Measurements from ENCODE around the gene SMARCC1. TPM values are rescaled to one million over a fixed set of nuclear protein-coding genes. Genes with fewer than 3 reads are reported as not detected.

SMARCC1 gene
- polyA plus RNA-seq, 2 of the 4 experiments (the other 2 are of a cell fraction): 27.1 to 27.5 TPM

DNA sequence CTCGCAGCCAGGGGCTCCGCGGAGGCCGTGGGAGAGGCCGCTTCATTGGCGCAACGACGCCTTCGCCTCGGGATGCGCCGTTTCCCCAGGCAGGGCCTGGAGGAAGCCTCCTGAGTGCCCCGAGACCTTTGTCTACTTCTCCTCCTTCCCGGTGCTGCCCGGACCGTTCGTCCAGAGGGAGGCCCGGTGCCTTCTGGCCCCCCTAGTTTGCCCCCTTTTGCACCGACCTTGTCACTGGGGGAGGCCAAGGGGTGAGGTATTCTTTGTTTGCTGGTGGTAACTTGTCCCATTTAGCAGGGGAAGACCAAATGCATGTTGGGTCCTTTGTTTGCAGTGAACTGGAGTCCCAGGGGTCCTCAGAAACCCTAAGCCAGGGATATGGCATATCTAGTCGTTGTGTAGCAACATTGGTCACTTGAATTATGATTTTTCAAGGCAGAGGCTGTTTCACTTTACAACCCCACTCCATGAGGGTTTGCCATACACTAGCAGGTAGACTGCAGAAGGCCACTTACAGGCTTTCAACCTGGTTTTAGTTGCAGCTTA lies 21.9 kb upstream of the SMARCC1 start:
- no peak for FAIRE-seq
- WGBS (ENCODE audit: missing lambda C conversion rate): under 1% methylated on average over 8 of the region's 20 CpGs
- peak overlapping the region; percentile 91 to 97 for H3K27ac ChIP-seq
- no peaks in the 10 kb centered on the region for H3K9me3 ChIP-seq
- peak overlapping the region; percentile 92 for H3K4me2 ChIP-seq
- peaks cover 12% of the 10 kb centered on the region; the same call in 2 of the 3 replicates for H3K4me1 ChIP-seq
- peak overlapping the region; percentile 57 for H3K4me3 ChIP-seq
- ChIA-PET POLR2A (no interaction called here), CTCF (interaction anchor here (1.2 kb wide), 1 partner anchor 382 kb away, joined by 3 read pairs; no protein-coding TSS in a partner anchor)
- TF ChIP-seq PHF8 (IDR thresholded peaks at IDR 0.05; ENCODE audit: borderline replicate concordance, low read depth) (peak; percentile 60), KDM5A (IDR thresholded peaks at IDR 0.05) (no peak)
- no peak for ATAC-seq
- no peak for DNase-seq (ENCODE audit: low read depth in 1 of 2, low spot score in 1 of 2)

DNA sequence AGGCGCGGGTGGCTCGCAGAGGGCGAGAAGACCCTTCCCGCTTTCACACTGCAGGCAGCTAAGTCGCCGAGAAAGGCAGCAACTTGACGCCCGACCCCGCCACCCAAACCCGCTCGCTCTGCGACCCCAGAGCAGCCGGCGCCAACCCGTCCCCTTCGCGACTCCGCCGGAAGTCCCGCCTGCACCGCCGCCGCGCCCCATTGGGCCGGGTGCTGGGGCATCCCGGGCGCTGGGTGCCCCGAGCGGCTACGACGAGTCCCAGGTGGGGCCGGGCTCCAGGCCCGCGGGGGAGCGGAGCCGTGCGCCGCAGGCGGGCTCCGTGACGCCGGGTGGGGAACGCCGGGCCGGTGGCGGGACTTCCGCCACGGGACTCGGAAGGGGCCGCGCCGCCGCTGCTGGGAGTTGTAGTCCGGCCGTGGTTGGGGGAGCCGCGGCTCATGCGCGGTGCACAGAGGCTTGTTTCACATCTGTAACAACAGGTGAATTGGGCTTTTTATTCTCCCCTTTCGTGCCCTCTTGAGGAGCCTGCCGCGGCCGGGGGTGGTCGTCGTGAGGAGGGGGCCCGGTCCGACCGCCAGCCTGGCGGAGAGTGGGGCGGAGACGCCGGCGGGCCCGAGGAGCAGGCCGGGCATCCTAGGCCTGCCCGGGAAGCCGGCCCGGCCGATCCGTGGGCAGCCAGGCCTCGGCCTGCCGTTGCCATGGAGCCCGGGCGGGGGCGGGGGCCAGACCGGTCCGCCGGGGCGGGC lies 21.2 kb upstream of the SMARCC1 start, which contains the start of gene DHX30:
Gene DHX30 (plus strand): TSS at position 405 of the 746 bp plus-strand sequence. CDS start 7,546 bp downstream, outside the sequence.
- H3K4me2 ChIP-seq: peak within 1 kb of the TSS; percentile 92
- H3K4me3 ChIP-seq: peak within 1 kb of the TSS; percentile 57
- FAIRE-seq (no peak), ATAC-seq (peak; percentile 93 to 95), DNase-seq (ENCODE audit: low read depth in 1 of 2, low spot score in 1 of 2) (peak; percentile 55 to 85)
- no peaks in the 10 kb centered on the region for H3K9me3 ChIP-seq
- H3K4me1 ChIP-seq: peaks cover 12% of the 10 kb centered on the region; the same call in 2 of the 3 replicates
- TF ChIP-seq MYC (IDR thresholded peaks at IDR 0.05; ENCODE audit: borderline replicate concordance, low read length) (0 out of 2 replicates have a peak, but pooled peaks have one; percentile 13), JUN (IDR thresholded peaks at IDR 0.05) (peak; percentile 36 to 55; a peak in 2 of 5 replicates), PHF8 (IDR thresholded peaks at IDR 0.05; ENCODE audit: borderline replicate concordance, low read depth) (peak; percentile 88), ZNF302 (CRISPR knock-in tag; IDR thresholded peaks at IDR 0.05) (no peak), NR3C1 (IDR thresholded peaks at IDR 0.05) (no peak), SREBF2 (IDR thresholded peaks at IDR 0.05) (no peak), POLR2AphosphoS2 (conservative IDR thresholded peaks at IDR 0.05; ENCODE audit: low read length) (no peak), FOSB (CRISPR knock-in tag; IDR thresholded peaks at IDR 0.05) (no peak), FOXS1 (CRISPR knock-in tag; IDR thresholded peaks at IDR 0.05) (no peak), POLR2A (IDR thresholded peaks at IDR 0.05; ENCODE audit: low read length) (peak; percentile 43), EHF (CRISPR knock-in tag; IDR thresholded peaks at IDR 0.05) (no peak), HDAC2 (IDR thresholded peaks at IDR 0.05) (no peak), TP53 (CRISPR knock-in tag; IDR thresholded peaks at IDR 0.05) (no peak), HOXB5 (CRISPR knock-in tag; IDR thresholded peaks at IDR 0.05) (no peak)
- TF ChIP-seq, protein P1, sequence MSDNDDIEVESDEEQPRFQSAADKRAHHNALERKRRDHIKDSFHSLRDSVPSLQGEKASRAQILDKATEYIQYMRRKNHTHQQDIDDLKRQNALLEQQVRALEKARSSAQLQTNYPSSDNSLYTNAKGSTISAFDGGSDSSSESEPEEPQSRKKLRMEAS (IDR thresholded peaks at IDR 0.05): no peak; the same call in 1 of the 2 replicates
- TF ChIP-seq, protein P2, sequence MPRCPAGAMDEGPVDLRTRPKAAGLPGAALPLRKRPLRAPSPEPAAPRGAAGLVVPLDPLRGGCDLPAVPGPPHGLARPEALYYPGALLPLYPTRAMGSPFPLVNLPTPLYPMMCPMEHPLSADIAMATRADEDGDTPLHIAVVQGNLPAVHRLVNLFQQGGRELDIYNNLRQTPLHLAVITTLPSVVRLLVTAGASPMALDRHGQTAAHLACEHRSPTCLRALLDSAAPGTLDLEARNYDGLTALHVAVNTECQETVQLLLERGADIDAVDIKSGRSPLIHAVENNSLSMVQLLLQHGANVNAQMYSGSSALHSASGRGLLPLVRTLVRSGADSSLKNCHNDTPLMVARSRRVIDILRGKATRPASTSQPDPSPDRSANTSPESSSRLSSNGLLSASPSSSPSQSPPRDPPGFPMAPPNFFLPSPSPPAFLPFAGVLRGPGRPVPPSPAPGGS (IDR thresholded peaks at IDR 0.05): peak; percentile 53; the same call in 1 of the 3 replicates
- H3K27ac ChIP-seq: peak within 1 kb of the TSS; percentile 91 to 97
- CTCF ChIA-PET: no interaction called here
- POLR2A ChIA-PET: interaction anchor here (1.4 to 1.6 kb wide), 3 partner anchors 22 to 286 kb away, joined by 3 to 7 read pairs (median 5); no protein-coding TSS in a partner anchor
- 2% methylated on average over 16 of the region's 90 CpGs for WGBS (ENCODE audit: missing lambda C conversion rate)

DNA sequence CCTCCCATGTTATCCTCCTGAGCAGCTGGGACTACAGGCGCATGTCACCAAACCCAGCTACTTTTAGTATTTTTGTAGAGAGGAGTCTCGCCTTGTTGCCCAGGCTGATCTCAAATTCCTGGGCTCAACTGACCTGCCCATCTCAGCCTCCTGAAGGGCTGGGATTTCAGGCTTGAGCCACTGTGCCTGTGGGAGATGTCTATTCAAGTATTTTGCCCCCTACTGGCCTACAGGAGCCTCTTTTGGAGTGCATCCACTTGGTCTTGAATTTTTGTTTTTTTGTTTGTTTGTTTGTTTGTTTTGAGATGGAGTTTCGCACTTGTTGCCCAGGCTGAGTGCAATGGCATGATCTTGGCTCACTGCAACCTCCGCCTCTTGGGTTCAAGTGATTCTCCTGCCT lies 18.0 kb upstream of the SMARCC1 start:
- no peak for FAIRE-seq
- WGBS (ENCODE audit: missing lambda C conversion rate): 72% methylated on average over 4 of the region's 4 CpGs

More for the DNA sequence above, 18.0 kb upstream of the SMARCC1 start:
- ATAC-seq (no peak), DNase-seq (ENCODE audit: low read depth in 1 of 2, low spot score in 1 of 2) (peak in 1 of 2 experiments; percentile 42)
- Histone ChIP-seq H3K4me2 (no peak overlapping the region), H3K9me3 (no peaks in the 10 kb centered on the region), H3K4me1 (peaks cover 12% of the 10 kb centered on the region; the same call in 2 of the 3 replicates), H3K4me3 (no peak overlapping the region), H3K27ac (no peak overlapping the region)
- ChIA-PET POLR2A (no interaction called here), CTCF (interaction anchor here (0.6 kb wide), 1 partner anchor 432 kb away, joined by 5 read pairs; no protein-coding TSS in a partner anchor)
- TF ChIP-seq FOSB (CRISPR knock-in tag; IDR thresholded peaks at IDR 0.05) (no peak), ZSCAN20 (CRISPR knock-in tag; IDR thresholded peaks at IDR 0.05) (no peak), NPAS2 (CRISPR knock-in tag; IDR thresholded peaks at IDR 0.05; ENCODE audit: borderline replicate concordance) (no peak), HOXB5 (CRISPR knock-in tag; IDR thresholded peaks at IDR 0.05) (no peak), GATA3 (IDR thresholded peaks at IDR 0.05; ENCODE audit: borderline replicate concordance) (no peak), ZNF302 (CRISPR knock-in tag; IDR thresholded peaks at IDR 0.05) (no peak), MAFK (IDR thresholded peaks at IDR 0.05; ENCODE audit: partially characterized antibody) (no peak), TFCP2L1 (CRISPR knock-in tag; IDR thresholded peaks at IDR 0.05) (no peak), CEBPB (IDR thresholded peaks at IDR 0.05) (no peak), RFX5 (IDR thresholded peaks at IDR 0.05) (no peak), KDM5A (IDR thresholded peaks at IDR 0.05) (no peak), RARB (CRISPR knock-in tag; IDR thresholded peaks at IDR 0.05) (no peak), SREBF2 (IDR thresholded peaks at IDR 0.05) (no peak), ZC3H11A (IDR thresholded peaks at IDR 0.05) (no peak)

Measured in A549 (cell line).